WERI-Rb-1 (cell line): ENCODE data around the gene SLC38A7.
"Not testable (repeated sequence)": the region's sequence is repeated elsewhere in the genome, so short reads cannot be mapped to it uniquely, and the experiment has no call there.

Experiments
- DNase-seq: peaks from one replicate; pipeline ENCODE4 v3.0.0-alpha.2; 2020
- H3K27ac ChIP-seq: fragments of 250-450 bp; sonication (Bioruptor Pico); 2 replicates; pipeline ENCODE4 v1.5.1; 2020; ENCODE audit warnings: mild to moderate bottlenecking, moderate library complexity
- H3K27me3 ChIP-seq: fragments of 250-450 bp; sonication (Bioruptor Pico); 2 replicates; pipeline ENCODE4 v1.5.1; 2021; ENCODE audit warnings: mild to moderate bottlenecking, low read depth, moderate library complexity; ENCODE audit not compliant: insufficient read depth, severe bottlenecking
- H3K36me3 ChIP-seq: fragments of 250-450 bp; sonication (Bioruptor Pico); 2 replicates; pipeline ENCODE4 v1.5.1; 2020; ENCODE audit warnings: mild to moderate bottlenecking, moderate library complexity
- H3K4me3 ChIP-seq: 2 replicates; pipeline ENCODE4 v1.5.1; 2011; ENCODE audit warnings: low read depth, mild to moderate bottlenecking, control low read depth, low read length
- H3K9me3 ChIP-seq: fragments of 250-450 bp; sonication (Bioruptor Pico); 2 replicates; pipeline ENCODE4 v1.5.1; 2021; ENCODE audit warnings: mild to moderate bottlenecking, moderate library complexity; ENCODE audit not compliant: severe bottlenecking
- TF ChIP-seq, protein P1 (sequence below): IDR thresholded peaks from 2 replicates; pipeline ENCODE4 v1.5.1; 2011; ENCODE audit warnings: low read depth, mild to moderate bottlenecking, control low read depth, inconsistent platforms, low read length

SLC38A7 gene

DNA sequence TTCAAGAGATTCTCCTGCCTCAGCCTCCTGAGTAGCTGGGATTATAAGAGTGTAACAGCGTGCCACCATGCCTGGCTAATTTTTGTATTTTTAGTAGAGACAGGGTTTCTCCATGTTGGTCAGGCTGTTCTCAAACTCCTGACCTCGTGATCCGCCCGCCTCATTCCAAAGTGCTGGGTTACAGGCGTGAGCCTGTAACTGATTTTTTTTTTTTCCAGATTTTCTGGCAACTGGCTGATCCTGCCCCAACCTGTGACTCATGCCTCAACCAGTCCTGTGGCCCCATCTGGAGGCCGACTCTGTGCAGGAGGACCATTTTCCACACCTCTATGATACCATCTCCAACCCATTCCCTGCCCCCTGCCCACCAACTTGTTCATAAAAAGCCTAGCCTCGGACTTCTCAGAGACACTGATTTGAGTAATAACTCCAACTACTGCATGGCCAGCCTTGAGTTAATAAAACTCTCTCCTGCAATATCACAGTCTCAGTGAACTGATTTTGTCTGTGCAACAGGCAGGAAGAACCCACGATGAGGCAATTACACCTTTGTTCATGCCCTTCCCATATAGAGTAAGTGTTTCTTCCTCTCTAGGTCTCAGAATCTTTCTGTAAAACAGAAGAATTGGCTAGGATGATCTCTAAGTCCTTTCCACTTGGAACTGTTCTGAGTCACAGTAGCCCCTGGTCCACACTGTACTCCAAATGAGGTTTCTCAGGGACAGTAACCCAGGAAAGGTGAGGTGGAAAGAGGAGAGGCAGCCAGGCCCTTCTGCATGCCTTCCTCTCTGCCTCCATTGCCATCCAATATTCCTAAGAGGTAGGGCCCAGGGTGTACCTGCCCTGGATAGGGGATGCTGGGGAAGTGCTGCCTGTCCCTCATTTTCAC lies 46.2 kb downstream of the SLC38A7 start:
- Histone ChIP-seq H3K9me3 (no peaks in the 10 kb centered on the region), H3K27ac (no peak overlapping the region), H3K36me3 (no peaks in the 10 kb centered on the region), H3K4me3 (no peak overlapping the region), H3K27me3 (no peaks in the 10 kb centered on the region)
- DNase-seq, result peak; percentile 42
- TF ChIP-seq, protein P1, sequence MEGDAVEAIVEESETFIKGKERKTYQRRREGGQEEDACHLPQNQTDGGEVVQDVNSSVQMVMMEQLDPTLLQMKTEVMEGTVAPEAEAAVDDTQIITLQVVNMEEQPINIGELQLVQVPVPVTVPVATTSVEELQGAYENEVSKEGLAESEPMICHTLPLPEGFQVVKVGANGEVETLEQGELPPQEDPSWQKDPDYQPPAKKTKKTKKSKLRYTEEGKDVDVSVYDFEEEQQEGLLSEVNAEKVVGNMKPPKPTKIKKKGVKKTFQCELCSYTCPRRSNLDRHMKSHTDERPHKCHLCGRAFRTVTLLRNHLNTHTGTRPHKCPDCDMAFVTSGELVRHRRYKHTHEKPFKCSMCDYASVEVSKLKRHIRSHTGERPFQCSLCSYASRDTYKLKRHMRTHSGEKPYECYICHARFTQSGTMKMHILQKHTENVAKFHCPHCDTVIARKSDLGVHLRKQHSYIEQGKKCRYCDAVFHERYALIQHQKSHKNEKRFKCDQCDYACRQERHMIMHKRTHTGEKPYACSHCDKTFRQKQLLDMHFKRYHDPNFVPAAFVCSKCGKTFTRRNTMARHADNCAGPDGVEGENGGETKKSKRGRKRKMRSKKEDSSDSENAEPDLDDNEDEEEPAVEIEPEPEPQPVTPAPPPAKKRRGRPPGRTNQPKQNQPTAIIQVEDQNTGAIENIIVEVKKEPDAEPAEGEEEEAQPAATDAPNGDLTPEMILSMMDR, result peak; percentile 44; the same call in 1 of the 2 replicates

DNA sequence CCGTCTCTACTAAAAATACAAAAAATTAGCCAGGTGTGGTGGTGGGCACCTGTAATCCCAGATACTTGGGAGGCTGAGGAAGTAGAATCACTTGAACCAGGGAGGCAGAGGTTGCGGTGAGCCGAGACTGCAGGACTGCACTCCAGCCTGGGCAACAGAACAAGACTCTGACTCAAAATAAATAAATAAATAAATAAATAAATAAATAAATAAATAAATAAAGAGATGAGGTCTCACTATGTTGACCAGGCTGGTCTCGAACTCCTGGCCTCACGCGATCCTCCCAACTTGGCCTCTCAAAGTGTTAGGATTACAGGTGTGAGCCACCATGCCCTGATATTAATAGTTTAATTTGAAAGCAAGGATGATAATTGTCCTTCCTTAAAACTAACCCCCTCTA lies 47.5 kb downstream of the SLC38A7 start:
- not testable (repeated sequence) for DNase-seq, H3K27ac ChIP-seq, H3K27me3 ChIP-seq, H3K36me3 ChIP-seq, H3K9me3 ChIP-seq, H3K4me3 ChIP-seq

DNA sequence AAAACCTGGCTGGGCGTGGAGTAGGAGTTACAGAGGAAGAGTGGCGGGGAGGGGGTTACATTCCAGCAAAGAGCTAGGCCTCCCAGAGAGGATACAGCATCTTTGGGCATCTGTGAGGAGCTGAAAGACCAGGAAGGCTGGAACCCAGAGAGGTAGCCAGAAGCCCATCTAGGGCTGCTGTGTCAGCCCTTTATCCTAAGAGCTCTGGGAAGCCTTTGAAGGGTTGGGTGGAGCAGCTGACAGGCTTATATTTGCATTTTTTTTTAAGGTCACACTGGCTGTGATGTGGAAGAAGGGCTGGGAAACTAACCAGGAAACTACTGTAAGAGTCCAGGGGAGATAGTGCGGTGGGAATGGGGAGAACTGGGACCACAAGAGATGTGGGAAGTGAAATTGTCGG lies 48.1 kb downstream of the SLC38A7 start:
- Histone ChIP-seq H3K27me3 (no peaks in the 10 kb centered on the region), H3K4me3 (no peak overlapping the region), H3K9me3 (no peaks in the 10 kb centered on the region), H3K36me3 (no peaks in the 10 kb centered on the region), H3K27ac (no peak overlapping the region)
- TF ChIP-seq, protein P1, result no peak
- no peak for DNase-seq

DNA sequence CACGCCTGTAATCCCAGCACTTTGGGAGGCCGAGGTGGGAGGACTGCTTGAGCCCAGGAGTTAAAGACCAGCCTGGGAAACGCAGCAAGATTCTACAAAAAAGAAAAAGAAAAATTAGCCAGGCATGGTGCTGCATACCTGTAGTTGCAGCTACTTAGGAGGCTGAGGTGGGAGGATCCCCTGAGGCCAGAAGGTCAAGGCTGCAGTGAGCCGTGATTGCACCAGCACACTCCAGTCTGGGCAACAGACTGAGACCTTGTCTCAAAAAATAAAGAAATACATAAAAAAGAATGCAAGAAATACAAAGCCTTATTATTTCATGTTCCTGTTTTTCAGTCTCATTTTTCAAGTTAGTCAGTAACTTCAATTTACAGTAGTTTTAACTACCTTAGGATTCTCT lies 49.1 kb downstream of the SLC38A7 start:
- H3K9me3 ChIP-seq, result no peaks in the 10 kb centered on the region
- peak overlapping the region; percentile 78 for H3K27ac ChIP-seq
- no peak for DNase-seq
- H3K36me3 ChIP-seq, result no peaks in the 10 kb centered on the region
- H3K27me3 ChIP-seq, result no peaks in the 10 kb centered on the region
- H3K4me3 ChIP-seq, result no peak overlapping the region
- TF ChIP-seq, protein P1, result no peak

DNA sequence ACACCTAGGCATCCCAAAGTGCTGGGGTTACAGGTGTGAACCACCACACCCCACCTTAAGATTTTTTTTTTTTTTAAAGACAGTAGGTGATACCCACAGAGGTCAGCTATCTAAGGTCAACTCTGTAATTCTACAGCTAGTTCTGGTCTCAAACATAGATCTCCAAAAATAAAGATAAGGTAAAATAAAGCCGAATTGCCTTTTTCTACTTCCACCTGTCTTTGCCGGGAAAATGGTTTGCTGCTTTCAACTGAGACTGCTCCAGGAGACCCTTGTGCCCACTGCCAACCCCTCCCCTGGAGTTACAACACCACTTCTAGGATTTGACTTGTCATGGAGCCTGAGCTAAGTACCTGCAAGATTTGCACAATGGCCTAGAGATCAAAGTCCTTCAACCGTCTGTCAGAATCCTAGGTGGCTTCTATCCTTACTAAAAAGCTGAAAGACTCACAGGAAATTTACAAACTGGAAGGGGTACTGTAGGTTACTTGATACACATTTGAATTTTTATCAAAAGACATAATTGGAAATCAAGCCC lies 50.2 kb downstream of the SLC38A7 start:
- H3K27me3 ChIP-seq, result no peaks in the 10 kb centered on the region
- no peaks in the 10 kb centered on the region for H3K9me3 ChIP-seq
- peak; percentile 52 for DNase-seq
- H3K4me3 ChIP-seq, result no peak overlapping the region
- peaks cover 2% of the 10 kb centered on the region for H3K36me3 ChIP-seq
- peak overlapping the region; percentile 78 for H3K27ac ChIP-seq
- TF ChIP-seq, protein P1, result no peak

DNA sequence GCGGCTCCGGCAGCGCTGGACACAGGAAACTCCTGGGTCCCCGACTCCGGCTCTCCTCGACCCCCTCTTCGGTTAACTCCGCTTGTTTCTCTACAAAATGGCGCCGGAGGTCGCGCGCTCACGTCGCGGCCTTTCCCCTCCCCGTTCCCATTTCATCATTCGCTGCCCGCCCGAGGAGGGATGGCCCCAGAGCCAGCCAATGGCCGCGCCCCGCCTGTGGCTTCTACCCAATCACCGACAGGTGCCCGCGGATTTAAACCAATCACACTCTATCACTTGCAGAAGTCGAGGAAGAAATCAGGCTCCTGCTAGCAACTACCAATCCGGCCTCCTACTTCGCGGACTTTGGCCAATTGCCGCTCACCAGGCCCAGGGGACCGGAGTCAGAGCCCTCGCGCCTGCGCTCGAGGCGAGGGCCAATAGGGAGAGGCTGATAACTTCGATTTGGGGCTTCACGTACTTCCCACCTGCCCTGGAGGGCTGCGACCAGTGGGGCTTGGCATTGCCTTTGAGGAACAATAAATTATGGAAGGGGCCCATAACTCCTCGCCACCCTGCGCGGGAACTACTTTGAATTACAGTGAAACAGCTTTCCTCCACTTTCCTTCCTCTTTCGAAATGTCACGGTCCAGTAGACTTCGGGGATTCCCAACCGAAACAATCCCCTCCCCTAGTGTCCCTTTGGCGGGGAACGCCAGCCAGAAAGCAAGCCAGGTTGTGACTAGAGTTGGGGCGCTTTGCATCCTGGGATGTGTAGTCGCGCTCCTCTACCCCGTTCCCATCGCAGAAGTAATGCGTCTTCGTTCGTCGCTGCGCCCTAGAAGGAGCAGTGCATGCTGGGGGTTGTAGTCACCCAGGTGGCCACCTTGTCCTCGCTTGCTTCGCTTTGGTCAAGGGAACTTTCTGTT lies 54.6 kb downstream of the SLC38A7 start, which contains the start of gene CNOT1:
CNOT1 (minus strand) TSS at position 94 of the 908 bp plus-strand sequence. CDS start 30,489 bp downstream, outside the sequence.
- peaks cover 21% of the 10 kb centered on the region for H3K36me3 ChIP-seq
- TF ChIP-seq, protein P1, result no peak
- H3K27ac ChIP-seq, result peak within 1 kb of the TSS; percentile 96
- no peaks in the 10 kb centered on the region for H3K9me3 ChIP-seq
- H3K4me3 ChIP-seq, result peak within 1 kb of the TSS; percentile 95
- peak; percentile 98 for DNase-seq
- no peaks in the 10 kb centered on the region for H3K27me3 ChIP-seq
